ENCODE measurements around the gene KIF18B. TPM values are rescaled to one million over a fixed set of nuclear protein-coding genes. Genes with fewer than 3 reads are reported as not detected.

The KIF18B gene
- total RNA-seq, 1 donor from 2014 or later: 1.7 TPM

- Mint-ChIP-seq H3K9me3 (no peaks in the 10 kb centered on the region), H3K27ac (no peak overlapping the region), H3K4me1 (peaks cover 15% of the 10 kb centered on the region), H3K27me3 (peaks cover 12% of the 10 kb centered on the region), H3K36me3 (ENCODE audit: low read depth) (no peaks in the 10 kb centered on the region), H3K4me3 (no peak overlapping the region)
- ATAC-seq (ENCODE audit: low read depth) (no peak), DNase-seq (no peak)
- intact Hi-C loops (cut with micrococcal nuclease): loop anchor here (5.0 kb wide), 1 partner anchor 276 kb away; no protein-coding TSS in a partner anchor
- ChIA-PET CTCF (interaction anchor here (1.2 to 3.9 kb wide), 4 partner anchors 10 to 178 kb away, joined by 4 to 30 read pairs (median 18); no protein-coding TSS in a partner anchor), POLR2A (interaction anchor here (0.8 to 1.9 kb wide), 4 partner anchors 101 to 227 kb away, joined by 3 to 4 read pairs (median 4); partner anchors contain the start of genes HEXIM1 and NMT1)
- no peak for TF ChIP-seq CTCF (IDR thresholded peaks at IDR 0.05)
These were observed 26.3 kb downstream of the KIF18B start for GRCh38 chr17:44921122-44921882.

- CTCF ChIA-PET: interaction anchor here (0.6 to 3.9 kb wide), 11 partner anchors 10 to 277 kb away, joined by 3 to 30 read pairs (median 5); partner anchors contain the start of genes ACBD4, NMT1 and PLCD3
- no peak overlapping the region for H3K4me3 Mint-ChIP-seq
- TF ChIP-seq CTCF (IDR thresholded peaks at IDR 0.05): no peak
- intact Hi-C loops (cut with micrococcal nuclease): loop anchor here (1.0 to 5.0 kb wide), 4 partner anchors 102 to 277 kb away; no protein-coding TSS in a partner anchor
- H3K9me3 Mint-ChIP-seq: no peaks in the 10 kb centered on the region
- H3K36me3 Mint-ChIP-seq (ENCODE audit: low read depth): no peaks in the 10 kb centered on the region
- POLR2A ChIA-PET: interaction anchor here (0.6 to 1.9 kb wide), 5 partner anchors 21 to 140 kb away, joined by 3 to 6 read pairs (median 4); partner anchors contain the start of genes EFTUD2 and NMT1
- DNase-seq (no peak), ATAC-seq (ENCODE audit: low read depth) (peak; percentile 42)
- no peak overlapping the region for H3K27ac Mint-ChIP-seq
- peaks cover 15% of the 10 kb centered on the region for H3K4me1 Mint-ChIP-seq
- H3K27me3 Mint-ChIP-seq: peaks cover 15% of the 10 kb centered on the region
These were observed 27.0 kb downstream of the KIF18B start for GRCh38 chr17:44920565-44920940.

- intact Hi-C loops (cut with micrococcal nuclease): loop anchor here (1.0 to 5.0 kb wide), 4 partner anchors 102 to 277 kb away; no protein-coding TSS in a partner anchor
- H3K27ac Mint-ChIP-seq: no peak overlapping the region
- no peaks in the 10 kb centered on the region for H3K9me3 Mint-ChIP-seq
- peaks cover 15% of the 10 kb centered on the region for H3K4me1 Mint-ChIP-seq
- ATAC-seq (ENCODE audit: low read depth) (peak; percentile 94), DNase-seq (peak; percentile 42)
- TF ChIP-seq CTCF (IDR thresholded peaks at IDR 0.05): peak; percentile 29
- no peaks in the 10 kb centered on the region for H3K36me3 Mint-ChIP-seq (ENCODE audit: low read depth)
- ChIA-PET POLR2A (interaction anchor here (0.6 to 1.9 kb wide), 5 partner anchors 21 to 141 kb away, joined by 3 to 6 read pairs (median 4); partner anchors contain the start of genes EFTUD2 and NMT1), CTCF (interaction anchor here (0.6 to 3.9 kb wide), 12 partner anchors 9 to 462 kb away, joined by 3 to 30 read pairs (median 5); partner anchors contain the start of genes ACBD4, NMT1 and PLCD3)
- no peak overlapping the region for H3K4me3 Mint-ChIP-seq
- H3K27me3 Mint-ChIP-seq: peaks cover 15% of the 10 kb centered on the region
These were observed 27.5 kb downstream of the KIF18B start for GRCh38 chr17:44919885-44920564.

- peaks cover 16% of the 10 kb centered on the region for H3K27me3 Mint-ChIP-seq
- H3K27ac Mint-ChIP-seq: no peak overlapping the region
- POLR2A ChIA-PET: no interaction called here
- peaks cover 15% of the 10 kb centered on the region for H3K4me1 Mint-ChIP-seq
- intact Hi-C loops (cut with micrococcal nuclease): no loop called here
- no peak overlapping the region for H3K4me3 Mint-ChIP-seq
- ATAC-seq (ENCODE audit: low read depth) (no peak), DNase-seq (no peak)
- H3K36me3 Mint-ChIP-seq (ENCODE audit: low read depth): no peaks in the 10 kb centered on the region
- H3K9me3 Mint-ChIP-seq: no peaks in the 10 kb centered on the region
- CTCF ChIA-PET: interaction anchor here (0.6 to 3.9 kb wide), 7 partner anchors 9 to 462 kb away, joined by 3 to 30 read pairs (median 5); partner anchors contain the start of gene ACBD4
- no peak for TF ChIP-seq CTCF (IDR thresholded peaks at IDR 0.05)
These were observed 28.2 kb downstream of the KIF18B start for GRCh38 chr17:44919411-44919810.
